Loucy (cell line): ENCODE measurements around the gene FSTL4.

Experiments used
- CTCF ChIP-seq: fragments of 200-600 bp; sonication (generic); conservative IDR thresholded peaks from 2 replicates; pipeline ENCODE4 v1.5.1; 2014; ENCODE audit warnings: mild to moderate bottlenecking, antibody characterized with exemption, low read length
- EZH2phosphoT487 ChIP-seq: fragments of 200-600 bp; IDR thresholded peaks from 2 replicates; pipeline ENCODE4 v1.6.1; 2018; ENCODE audit warnings: antibody characterized with exemption, mild to moderate bottlenecking, moderate library complexity, borderline replicate concordance

GRCh38 chr5:133402775-133403174, 209.6 kb downstream of the FSTL4 start:
- TF ChIP-seq EZH2phosphoT487 (no peak), CTCF (no peak)
